ENCODE data around the gene SKI. TPM values are rescaled to one million over a fixed set of nuclear protein-coding genes. Genes with fewer than 3 reads are reported as not detected.

SKI gene
- total and polyA plus RNA-seq, 2 of the 8 experiments (the other 6 are each of a cell fraction or from before 2014, with no cell fraction given) = 8.3 to 87.6 TPM

DNA sequence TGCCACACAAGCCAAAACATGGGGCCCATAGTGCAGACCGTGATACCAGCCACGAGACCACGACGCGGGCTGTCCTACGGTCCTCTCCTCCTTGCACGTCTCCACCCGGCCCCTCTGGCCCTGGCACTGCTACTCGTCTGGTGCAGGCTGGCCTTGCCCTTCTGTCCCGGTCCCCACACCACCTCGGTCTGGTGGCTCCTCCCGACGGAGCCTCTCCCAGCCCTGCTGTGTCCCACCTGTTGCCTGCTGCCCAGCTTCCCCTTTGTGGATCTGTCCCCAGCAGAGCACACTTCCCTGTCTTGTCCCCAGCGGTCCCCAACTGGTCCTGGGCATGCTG, 112.8 kb downstream of the SKI start:
- Histone ChIP-seq H4K8ac (ENCODE audit: extremely low read depth, insufficient read depth, low read length) (no peak overlapping the region), H3K27me3 (replicated peaks in 1 of 4; ENCODE audit: control insufficient read depth in 3 of 4, extremely low read depth in 1 of 4, insufficient read depth in 3 of 4, low read length in 3 of 4) (no peaks in the 10 kb centered on the region), H3K9ac (replicated peaks in 1 of 4; ENCODE audit: extremely low read depth in 1 of 4, low read depth in 3 of 4, low read length in 3 of 4) (no peak overlapping the region), H4K91ac (replicated peaks; ENCODE audit: insufficient read length, low read length) (no peak overlapping the region), H3K23me2 (ENCODE audit: low read depth, low read length) (no peaks in the 10 kb centered on the region), H4K20me1 (replicated peaks in 1 of 2; ENCODE audit: control insufficient read depth in 1 of 2, insufficient read depth in 2 of 2, low read length in 2 of 2) (peaks cover 0 to 3% of the 10 kb centered on the region in 2 experiments), H3K56ac (replicated peaks; ENCODE audit: insufficient read length, low read depth, low read length) (no peak overlapping the region), H3K27ac (ENCODE audit: low read depth, low read length) (no peak overlapping the region), H3K23ac (ENCODE audit: insufficient read length) (no peak overlapping the region), H3K4me2 (ENCODE audit: insufficient read depth in 1 of 2, low read depth in 2 of 2, low read length in 2 of 2) (no peak overlapping the region), H2AK5ac (ENCODE audit: low read depth, low read length) (no peak overlapping the region), H2BK12ac (ENCODE audit: low read depth, low read length) (no peak overlapping the region), H2BK15ac (ENCODE audit: low read length) (no peak overlapping the region), H2BK20ac (ENCODE audit: low read length) (no peak overlapping the region), H3K4me1 (replicated peaks in 1 of 4; ENCODE audit: control insufficient read depth in 3 of 4, insufficient read depth in 4 of 4, low read length in 3 of 4) (no peaks in the 10 kb centered on the region), H3K9me3 (ENCODE audit: insufficient read depth in 2 of 2, low read depth in 1 of 2, low read length in 1 of 2) (no peaks in the 10 kb centered on the region), H2BK5ac (ENCODE audit: low read depth, low read length) (no peak overlapping the region), H3K79me2 (ENCODE audit: control insufficient read depth in 1 of 2, insufficient read depth in 2 of 2, low read length in 2 of 2) (no peaks in the 10 kb centered on the region), H3K36me3 (ENCODE audit: control insufficient read depth in 2 of 4, insufficient read depth in 4 of 4, low read length in 3 of 4) (no peaks in the 10 kb centered on the region), H3K4me3 (ENCODE audit: extremely low read depth in 1 of 4, insufficient read depth in 2 of 4, low read depth in 3 of 4, low read length in 4 of 4) (no peak overlapping the region), H2AFZ (ENCODE audit: low read length) (no peak overlapping the region), H3K18ac (ENCODE audit: extremely low read depth, low read length) (no peak overlapping the region), H3K14ac (ENCODE audit: insufficient read length) (no peak overlapping the region), H3K79me1 (ENCODE audit: low read depth, low read length) (no peaks in the 10 kb centered on the region), H3K4ac (replicated peaks; ENCODE audit: insufficient read length, low read depth, low read length) (no peak overlapping the region), H2BK120ac (replicated peaks; ENCODE audit: low read depth, low read length) (no peak overlapping the region), H4K5ac (ENCODE audit: insufficient read length, low read depth, low read length) (no peak overlapping the region)
- WGBS, 2 experiments (ENCODE audit: extremely low coverage in 1 of 2, insufficient coverage in 1 of 2, insufficient read length in 1 of 2, insufficient replicate concordance in 2 of 2, low coverage in 1 of 2, low lambda C conversion rate in 2 of 2, missing lambda C conversion rate in 1 of 2) = 94% methylated on average over 13 of the region's 14 CpGs; no CpG with 5 or more reads in 1 of the 2 experiments
- FAIRE-seq (no peak), DNase-seq (ENCODE audit: low read depth in 1 of 2, low spot score in 2 of 2) (no peak)
- CTCF ChIA-PET (ENCODE audit: partially characterized antibody) = interaction anchor here (1.5 kb wide), 2 partner anchors 41 to 146 kb away, joined by 3 to 4 read pairs; no protein-coding TSS in a partner anchor
- POLR2A ChIA-PET (ENCODE audit: partially characterized antibody) = no interaction called here
- TF ChIP-seq, protein P1, sequence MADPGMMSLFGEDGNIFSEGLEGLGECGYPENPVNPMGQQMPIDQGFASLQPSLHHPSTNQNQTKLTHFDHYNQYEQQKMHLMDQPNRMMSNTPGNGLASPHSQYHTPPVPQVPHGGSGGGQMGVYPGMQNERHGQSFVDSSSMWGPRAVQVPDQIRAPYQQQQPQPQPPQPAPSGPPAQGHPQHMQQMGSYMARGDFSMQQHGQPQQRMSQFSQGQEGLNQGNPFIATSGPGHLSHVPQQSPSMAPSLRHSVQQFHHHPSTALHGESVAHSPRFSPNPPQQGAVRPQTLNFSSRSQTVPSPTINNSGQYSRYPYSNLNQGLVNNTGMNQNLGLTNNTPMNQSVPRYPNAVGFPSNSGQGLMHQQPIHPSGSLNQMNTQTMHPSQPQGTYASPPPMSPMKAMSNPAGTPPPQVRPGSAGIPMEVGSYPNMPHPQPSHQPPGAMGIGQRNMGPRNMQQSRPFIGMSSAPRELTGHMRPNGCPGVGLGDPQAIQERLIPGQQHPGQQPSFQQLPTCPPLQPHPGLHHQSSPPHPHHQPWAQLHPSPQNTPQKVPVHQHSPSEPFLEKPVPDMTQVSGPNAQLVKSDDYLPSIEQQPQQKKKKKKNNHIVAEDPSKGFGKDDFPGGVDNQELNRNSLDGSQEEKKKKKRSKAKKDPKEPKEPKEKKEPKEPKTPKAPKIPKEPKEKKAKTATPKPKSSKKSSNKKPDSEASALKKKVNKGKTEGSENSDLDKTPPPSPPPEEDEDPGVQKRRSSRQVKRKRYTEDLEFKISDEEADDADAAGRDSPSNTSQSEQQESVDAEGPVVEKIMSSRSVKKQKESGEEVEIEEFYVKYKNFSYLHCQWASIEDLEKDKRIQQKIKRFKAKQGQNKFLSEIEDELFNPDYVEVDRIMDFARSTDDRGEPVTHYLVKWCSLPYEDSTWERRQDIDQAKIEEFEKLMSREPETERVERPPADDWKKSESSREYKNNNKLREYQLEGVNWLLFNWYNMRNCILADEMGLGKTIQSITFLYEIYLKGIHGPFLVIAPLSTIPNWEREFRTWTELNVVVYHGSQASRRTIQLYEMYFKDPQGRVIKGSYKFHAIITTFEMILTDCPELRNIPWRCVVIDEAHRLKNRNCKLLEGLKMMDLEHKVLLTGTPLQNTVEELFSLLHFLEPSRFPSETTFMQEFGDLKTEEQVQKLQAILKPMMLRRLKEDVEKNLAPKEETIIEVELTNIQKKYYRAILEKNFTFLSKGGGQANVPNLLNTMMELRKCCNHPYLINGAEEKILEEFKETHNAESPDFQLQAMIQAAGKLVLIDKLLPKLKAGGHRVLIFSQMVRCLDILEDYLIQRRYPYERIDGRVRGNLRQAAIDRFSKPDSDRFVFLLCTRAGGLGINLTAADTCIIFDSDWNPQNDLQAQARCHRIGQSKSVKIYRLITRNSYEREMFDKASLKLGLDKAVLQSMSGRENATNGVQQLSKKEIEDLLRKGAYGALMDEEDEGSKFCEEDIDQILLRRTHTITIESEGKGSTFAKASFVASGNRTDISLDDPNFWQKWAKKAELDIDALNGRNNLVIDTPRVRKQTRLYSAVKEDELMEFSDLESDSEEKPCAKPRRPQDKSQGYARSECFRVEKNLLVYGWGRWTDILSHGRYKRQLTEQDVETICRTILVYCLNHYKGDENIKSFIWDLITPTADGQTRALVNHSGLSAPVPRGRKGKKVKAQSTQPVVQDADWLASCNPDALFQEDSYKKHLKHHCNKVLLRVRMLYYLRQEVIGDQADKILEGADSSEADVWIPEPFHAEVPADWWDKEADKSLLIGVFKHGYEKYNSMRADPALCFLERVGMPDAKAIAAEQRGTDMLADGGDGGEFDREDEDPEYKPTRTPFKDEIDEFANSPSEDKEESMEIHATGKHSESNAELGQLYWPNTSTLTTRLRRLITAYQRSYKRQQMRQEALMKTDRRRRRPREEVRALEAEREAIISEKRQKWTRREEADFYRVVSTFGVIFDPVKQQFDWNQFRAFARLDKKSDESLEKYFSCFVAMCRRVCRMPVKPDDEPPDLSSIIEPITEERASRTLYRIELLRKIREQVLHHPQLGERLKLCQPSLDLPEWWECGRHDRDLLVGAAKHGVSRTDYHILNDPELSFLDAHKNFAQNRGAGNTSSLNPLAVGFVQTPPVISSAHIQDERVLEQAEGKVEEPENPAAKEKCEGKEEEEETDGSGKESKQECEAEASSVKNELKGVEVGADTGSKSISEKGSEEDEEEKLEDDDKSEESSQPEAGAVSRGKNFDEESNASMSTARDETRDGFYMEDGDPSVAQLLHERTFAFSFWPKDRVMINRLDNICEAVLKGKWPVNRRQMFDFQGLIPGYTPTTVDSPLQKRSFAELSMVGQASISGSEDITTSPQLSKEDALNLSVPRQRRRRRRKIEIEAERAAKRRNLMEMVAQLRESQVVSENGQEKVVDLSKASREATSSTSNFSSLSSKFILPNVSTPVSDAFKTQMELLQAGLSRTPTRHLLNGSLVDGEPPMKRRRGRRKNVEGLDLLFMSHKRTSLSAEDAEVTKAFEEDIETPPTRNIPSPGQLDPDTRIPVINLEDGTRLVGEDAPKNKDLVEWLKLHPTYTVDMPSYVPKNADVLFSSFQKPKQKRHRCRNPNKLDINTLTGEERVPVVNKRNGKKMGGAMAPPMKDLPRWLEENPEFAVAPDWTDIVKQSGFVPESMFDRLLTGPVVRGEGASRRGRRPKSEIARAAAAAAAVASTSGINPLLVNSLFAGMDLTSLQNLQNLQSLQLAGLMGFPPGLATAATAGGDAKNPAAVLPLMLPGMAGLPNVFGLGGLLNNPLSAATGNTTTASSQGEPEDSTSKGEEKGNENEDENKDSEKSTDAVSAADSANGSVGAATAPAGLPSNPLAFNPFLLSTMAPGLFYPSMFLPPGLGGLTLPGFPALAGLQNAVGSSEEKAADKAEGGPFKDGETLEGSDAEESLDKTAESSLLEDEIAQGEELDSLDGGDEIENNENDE (IDR thresholded peaks at IDR 0.05; ENCODE audit: insufficient replicate concordance, low read length) = no peak

Measured in H1 (cell line).